CD4-positive, alpha-beta T cell (primary cell): ENCODE results near the gene MAT2A. TPM values are rescaled to one million over a fixed set of nuclear protein-coding genes. Genes with fewer than 3 reads are reported as not detected.

ENCODE experiments used
- ATAC-seq: fragments of 200-7000 bp; cut with Tn5 transposase; one replicate; pipeline ENCODE4 v1.10.0; 2022; ENCODE audit warnings: mild to moderate bottlenecking; ENCODE audit not compliant: poor library complexity
- CTCF ChIA-PET: fragments of 350-600 bp; sonication (Branson Sonifier 250); formaldehyde crosslinking; loops from one replicate; lab custom pipeline; 2021; ENCODE audit warnings: antibody characterized with exemption, inconsistent platforms; lab: Charles Lee
- POLR2A ChIA-PET: fragments of 350-600 bp; sonication (Branson Sonifier 250); formaldehyde crosslinking; loops from one replicate; lab custom pipeline; 2021; ENCODE audit warnings: antibody characterized with exemption, inconsistent platforms; lab: Charles Lee
- DNase-seq, 14 experiments: peaks; one replicate each; pipeline ENCODE4 v3.0.0-alpha.2; 2013 to 2020; ENCODE audit warnings: mixed read lengths in 2 of 14
- H3K27ac ChIP-seq, 2 donors: one replicate each; pipeline versions ENCODE4 v1.5.1 to v1.7.0; 2013; ENCODE audit warnings: low read length in 2 of 2, low read depth in 1 of 2, mild to moderate bottlenecking in 1 of 2
- H3K27me3 ChIP-seq, 2 experiments: 1 replicate in 1 of 2; 2 replicates in 1 of 2; pipeline versions ENCODE4 v1.6.1 to v1.7.0; 2013; ENCODE audit warnings: low read length in 2 of 2, control low read depth in 1 of 2, mild to moderate bottlenecking in 1 of 2, moderate library complexity in 1 of 2; ENCODE audit not compliant: insufficient read depth in 2 of 2, control insufficient read depth in 1 of 2
- H3K36me3 ChIP-seq: one replicate; pipeline ENCODE4 v1.6.1; 2013; ENCODE audit warnings: low read length, control low read depth; ENCODE audit not compliant: insufficient read depth
- H3K4me1 ChIP-seq: one replicate; pipeline ENCODE4 v1.6.1; 2013; ENCODE audit warnings: low read length, control low read depth; ENCODE audit not compliant: insufficient read depth
- H3K4me3 ChIP-seq: one replicate; pipeline ENCODE4 v1.5.1; 2013; ENCODE audit warnings: mild to moderate bottlenecking, low read length, moderate library complexity
- H3K9me3 ChIP-seq, 2 experiments: 1 replicate in 1 of 2; 2 replicates in 1 of 2; pipeline versions ENCODE4 v1.6.1 to v1.7.0; 2013; ENCODE audit warnings: low read length in 2 of 2, mild to moderate bottlenecking in 2 of 2, control low read depth in 1 of 2, moderate library complexity in 1 of 2; ENCODE audit not compliant: control insufficient read depth in 1 of 2, insufficient read depth in 1 of 2
- H3K27ac Mint-ChIP-seq: one replicate; pipeline ENCODE4 v1.8.0; 2020; ENCODE audit warnings: mixed read lengths
- H3K27me3 Mint-ChIP-seq: one replicate; pipeline ENCODE4 v1.8.0; 2021; ENCODE audit warnings: mixed read lengths
- H3K36me3 Mint-ChIP-seq: one replicate; pipeline ENCODE4 v1.8.0; 2021; ENCODE audit warnings: low read depth, mixed read lengths
- H3K4me1 Mint-ChIP-seq: one replicate; pipeline ENCODE4 v1.8.0; 2021; ENCODE audit warnings: low read depth, mixed read lengths
- H3K4me3 Mint-ChIP-seq: one replicate; pipeline ENCODE4 v1.8.0; 2020; ENCODE audit warnings: mild to moderate bottlenecking, mixed read lengths
- H3K9me3 Mint-ChIP-seq: one replicate; pipeline ENCODE4 v1.8.0; 2020; ENCODE audit warnings: mixed read lengths
- CTCF ChIP-seq: fragments of 200-600 bp; IDR thresholded peaks from one replicate; pipeline ENCODE4 v1.8.0; 2022; ENCODE audit warnings: antibody characterized with exemption, mild to moderate bottlenecking
- intact Hi-C, 2 experiments: fragments of 100-400 bp; cut with DNase I in 1 of 2; cut with micrococcal nuclease in 1 of 2; formaldehyde crosslinking; loops; one replicate each; pipeline versions ENCODE4 v1.15.1 to v1.9.0; 2023 to 2025; cut with DNase I, micrococcal nuclease
- total RNA-seq, 174 experiments: library from RNA in 2 of 174; stranded (reverse) in 2 of 174; gene quantifications; one replicate each; pipeline ENCODE4 v1.2.3 and lab custom pipeline; 2021 to 2026

Gene MAT2A
- total RNA-seq, 2 experiments from 2014 or later = 121 to 122 TPM

GRCh38 chr2:85583667-85584353 lies 44.8 kb downstream of the MAT2A start:
- peaks cover 62% of the 10 kb centered on the region for H3K4me1 ChIP-seq
- H3K4me3 ChIP-seq = peak overlapping the region; percentile 77
- Mint-ChIP-seq H3K36me3 (peaks cover 38% of the 10 kb centered on the region), H3K27ac (peak overlapping the region; percentile 91), H3K9me3 (no peaks in the 10 kb centered on the region), H3K4me3 (peak overlapping the region; percentile 92), H3K4me1 (peaks cover 62% of the 10 kb centered on the region), H3K27me3 (no peaks in the 10 kb centered on the region)
- H3K27me3 ChIP-seq = no peaks in the 10 kb centered on the region
- CTCF ChIA-PET = interaction anchor here (0.6 kb wide), 1 partner anchor 19 kb away, joined by 3 read pairs; the partner anchor contains the start of gene TMEM150A
- intact Hi-C loops = no loop called here
- POLR2A ChIA-PET = interaction anchor here (0.6 to 5.1 kb wide), 9 partner anchors 11 to 256 kb away, joined by 3 to 60 read pairs (median 4); partner anchors contain the start of genes C2orf68, ELMOD3, MAT2A and RETSAT
- no peaks in the 10 kb centered on the region for H3K9me3 ChIP-seq
- H3K36me3 ChIP-seq = peaks cover 31% of the 10 kb centered on the region
- no peak for TF ChIP-seq CTCF
- DNase-seq (peak in 8 of 14 experiments; percentile 19 to 72 (median 47)), ATAC-seq (peak; percentile 73)
- peak overlapping the region; percentile 68 to 70 for H3K27ac ChIP-seq

GRCh38 chr2:85584354-85584856 lies 45.4 kb downstream of the MAT2A start, which contains the start of gene VAMP5:
TSS of gene VAMP5 (plus strand) at chr2:85584431. CDS start at chr2:85584491, 60 bp downstream.
- CTCF ChIA-PET = no interaction called here
- Histone ChIP-seq H3K4me3 (peak within 1 kb of the TSS; percentile 77), H3K27me3 (no peaks in the 10 kb centered on the region), H3K9me3 (no peaks in the 10 kb centered on the region), H3K4me1 (peaks cover 56% of the 10 kb centered on the region), H3K27ac (peak within 1 kb of the TSS; percentile 68 to 70), H3K36me3 (peaks cover 31% of the 10 kb centered on the region)
- H3K36me3 Mint-ChIP-seq = peaks cover 32% of the 10 kb centered on the region
- intact Hi-C loops = no loop called here
- no peaks in the 10 kb centered on the region for H3K9me3 Mint-ChIP-seq
- no peaks in the 10 kb centered on the region for H3K27me3 Mint-ChIP-seq
- DNase-seq (peak in 8 of 14 experiments; percentile 22 to 71 (median 50)), ATAC-seq (peak; percentile 41)
- peak within 1 kb of the TSS; percentile 93 for H3K4me3 Mint-ChIP-seq
- H3K4me1 Mint-ChIP-seq = peaks cover 58% of the 10 kb centered on the region
- TF ChIP-seq CTCF = no peak
- POLR2A ChIA-PET = interaction anchor here (0.9 to 5.1 kb wide), 6 partner anchors 10 to 257 kb away, joined by 3 to 60 read pairs (median 6); partner anchors contain the start of genes C2orf68, ELMOD3, MAT2A and RETSAT
- peak within 1 kb of the TSS; percentile 91 for H3K27ac Mint-ChIP-seq

GRCh38 chr2:85584857-85585780 lies 46.2 kb downstream of the MAT2A start:
- Mint-ChIP-seq H3K4me1 (peaks cover 57% of the 10 kb centered on the region), H3K27me3 (no peaks in the 10 kb centered on the region), H3K36me3 (peaks cover 28% of the 10 kb centered on the region), H3K4me3 (peak overlapping the region; percentile 93), H3K27ac (peak overlapping the region; percentile 79), H3K9me3 (no peaks in the 10 kb centered on the region)
- intact Hi-C loops = no loop called here
- H3K27ac ChIP-seq = peak overlapping the region; percentile 26 to 68
- H3K4me3 ChIP-seq = peak overlapping the region; percentile 77
- H3K27me3 ChIP-seq = no peaks in the 10 kb centered on the region
- H3K4me1 ChIP-seq = peaks cover 49% of the 10 kb centered on the region
- no peak for TF ChIP-seq CTCF
- ChIA-PET CTCF (no interaction called here), POLR2A (interaction anchor here (0.6 to 5.1 kb wide), 5 partner anchors 9 to 258 kb away, joined by 3 to 60 read pairs (median 7); partner anchors contain the start of genes C2orf68, RNF181 and TGOLN2)
- H3K36me3 ChIP-seq = peaks cover 26% of the 10 kb centered on the region
- ATAC-seq (peak; percentile 48), DNase-seq (peak in 3 of 14 experiments; percentile 8 to 39 (median 38))
- H3K9me3 ChIP-seq = no peaks in the 10 kb centered on the region
